Measurements from ENCODE around the gene ERCC1. TPM values are rescaled to one million over a fixed set of nuclear protein-coding genes. Genes with fewer than 3 reads are reported as not detected.

The ERCC1 gene
- total RNA-seq, 1 experiment from 2014 or later, result 158 TPM

GRCh38 chr19:45357445-45357783 is 66.3 kb downstream of the ERCC1 start:
- TF ChIP-seq EZH2 (IDR thresholded peaks at IDR 0.05; ENCODE audit: borderline replicate concordance, low read depth, low read length, poor library complexity, severe bottlenecking), result no peak
- TF ChIP-seq CTCF (conservative IDR thresholded peaks at IDR 0.05; ENCODE audit: low read depth, low read length), result no peak
- BruUV-seq (replicated peaks), result no TSS peak
- Histone ChIP-seq H3K36me3 (ENCODE audit: insufficient read depth, low read length, poor library complexity, severe bottlenecking) (peaks cover 47% of the 10 kb centered on the region), H3K27ac (ENCODE audit: low read depth, low read length, poor library complexity, severe bottlenecking) (no peak overlapping the region), H3K4me3 (ENCODE audit: low read depth, low read length, poor library complexity, severe bottlenecking) (no peak overlapping the region), H3K9me3 (ENCODE audit: low read depth, low read length, poor library complexity, severe bottlenecking) (no peaks in the 10 kb centered on the region), H3K4me1 (ENCODE audit: insufficient read depth, low read length, poor library complexity, severe bottlenecking) (no peaks in the 10 kb centered on the region), H3K27me3 (replicated peaks; ENCODE audit: insufficient read depth, low read depth, low read length, poor library complexity) (no peaks in the 10 kb centered on the region)
- CTCF ChIA-PET, result no interaction called here
- POLR2A ChIA-PET (ENCODE audit: low non-redundant PET), result no interaction called here
- intact Hi-C loops (cut with micrococcal nuclease; ENCODE audit: unreplicated experiment), result no loop called here
- no peak for DNase-seq (ENCODE audit: low spot score)

Small RNAs within 50 kb of the gene (microRNA-seq; reads per million reads assigned to microRNA genes)
- gene MIR6088, result not detected

Other genes with a start within 250 kb of the ERCC1 start
- gene TRAPPC6A, start 245.7 kb downstream of the ERCC1 start, total RNA-seq (2021), result 5.8 and 8.8 TPM in 2 replicates
- gene BLOC1S3, start 245.1 kb downstream of the ERCC1 start, total RNA-seq (2021), result 8.7 and 9.1 TPM in 2 replicates
- not detected in 2 replicates for gene EXOC3L2, start 178.5 kb downstream of the ERCC1 start, total RNA-seq (2021)
- gene MARK4, start 172.6 kb downstream of the ERCC1 start, total RNA-seq (2021), result 44.0 and 46.4 TPM in 2 replicates
- not detected in 2 replicates for gene CKM, start 101.0 kb downstream of the ERCC1 start, total RNA-seq (2021)
- gene KLC3, start 83.2 kb downstream of the ERCC1 start, total RNA-seq (2021), result 0.44 and 0.49 TPM in 2 replicates
- 51.6 and 59.2 TPM in 2 replicates for gene ERCC2, start 53.3 kb downstream of the ERCC1 start, total RNA-seq (2021)
- 5.5 and 8.1 TPM in 2 replicates for gene PPP1R13L, start 18.8 kb downstream of the ERCC1 start, total RNA-seq (2021)
- gene POLR1G, start 17.3 kb downstream of the ERCC1 start, total RNA-seq (2021), result 23.2 and 30.1 TPM in 2 replicates
- gene FOSB, start 44.1 kb upstream of the ERCC1 start, total RNA-seq (2021), result 1.0 and 1.9 TPM in 2 replicates
- gene RTN2, start 73.1 kb upstream of the ERCC1 start, total RNA-seq (2021), result 6.6 and 9.1 TPM in 2 replicates
- gene PPM1N, start 74.5 kb upstream of the ERCC1 start, total RNA-seq (2021), result 0.80 and 1.6 TPM in 2 replicates
- 89.6 and 102 TPM in 2 replicates for gene VASP, start 83.6 kb upstream of the ERCC1 start, total RNA-seq (2021)
- 13.5 and 15.2 TPM in 2 replicates for gene OPA3, start 160.9 kb upstream of the ERCC1 start, total RNA-seq (2021)
- gene GPR4, start 178.3 kb upstream of the ERCC1 start, total RNA-seq (2021), result not detected in 2 replicates
- 17.0 and 21.0 TPM in 2 replicates for gene EML2, start 215.5 kb upstream of the ERCC1 start, total RNA-seq (2021)
- gene GIPR, start 244.3 kb upstream of the ERCC1 start, total RNA-seq (2021), result 0.45 and 1.0 TPM in 2 replicates